HG03457 (cell line): ENCODE measurements around the gene FPGT.
"Not testable (repeated sequence)": the region's sequence is repeated elsewhere in the genome, so short reads cannot be mapped to it uniquely, and the experiment has no call there.

ENCODE experiments used
- ATAC-seq: cut with Tn5 transposase; IDR thresholded peaks from one replicate; pipeline ENCODE4 v1.9.1; 2021; ENCODE audit warnings: moderate number of reproducible peaks; ENCODE audit not compliant: unreplicated experiment

Gene FPGT

GRCh38 chr1:74253243-74253824 is 55.3 kb downstream of the FPGT start:
- not testable (repeated sequence) for ATAC-seq
